Sigmoid colon (tissue), 4 donors: Measurements from ENCODE around the gene SOX10.

Experiments used
- EP300 ChIP-seq, 4 donors: sonication (generic); formaldehyde crosslinking; IDR thresholded peaks; one replicate each; pipeline ENCODE4 v1.6.1; 2017; ENCODE audit warnings: antibody characterized with exemption in 4 of 4
- POLR2AphosphoS5 ChIP-seq, 4 donors: sonication (generic); formaldehyde crosslinking; IDR thresholded peaks; one replicate each; pipeline ENCODE4 v1.6.1; 2017; ENCODE audit warnings: antibody characterized with exemption in 4 of 4
- TF ChIP-seq, protein P1 (sequence below), 4 experiments: fragments of 450-650 bp in 3 of 4; fragments of 200-600 bp in 1 of 4; IDR thresholded peaks; one replicate each; pipeline ENCODE4 v1.5.1; 2016 to 2019; ENCODE audit warnings: antibody characterized with exemption in 4 of 4, mild to moderate bottlenecking in 3 of 4, moderate library complexity in 2 of 4

GRCh38 chr22:37979782-37980181 lies 4.6 kb downstream of the SOX10 start:
- peak in 1 of 4 donors; percentile 34 for TF ChIP-seq POLR2AphosphoS5 (IDR thresholded peaks at IDR 0.05)
- TF ChIP-seq, protein P1, sequence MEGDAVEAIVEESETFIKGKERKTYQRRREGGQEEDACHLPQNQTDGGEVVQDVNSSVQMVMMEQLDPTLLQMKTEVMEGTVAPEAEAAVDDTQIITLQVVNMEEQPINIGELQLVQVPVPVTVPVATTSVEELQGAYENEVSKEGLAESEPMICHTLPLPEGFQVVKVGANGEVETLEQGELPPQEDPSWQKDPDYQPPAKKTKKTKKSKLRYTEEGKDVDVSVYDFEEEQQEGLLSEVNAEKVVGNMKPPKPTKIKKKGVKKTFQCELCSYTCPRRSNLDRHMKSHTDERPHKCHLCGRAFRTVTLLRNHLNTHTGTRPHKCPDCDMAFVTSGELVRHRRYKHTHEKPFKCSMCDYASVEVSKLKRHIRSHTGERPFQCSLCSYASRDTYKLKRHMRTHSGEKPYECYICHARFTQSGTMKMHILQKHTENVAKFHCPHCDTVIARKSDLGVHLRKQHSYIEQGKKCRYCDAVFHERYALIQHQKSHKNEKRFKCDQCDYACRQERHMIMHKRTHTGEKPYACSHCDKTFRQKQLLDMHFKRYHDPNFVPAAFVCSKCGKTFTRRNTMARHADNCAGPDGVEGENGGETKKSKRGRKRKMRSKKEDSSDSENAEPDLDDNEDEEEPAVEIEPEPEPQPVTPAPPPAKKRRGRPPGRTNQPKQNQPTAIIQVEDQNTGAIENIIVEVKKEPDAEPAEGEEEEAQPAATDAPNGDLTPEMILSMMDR (IDR thresholded peaks at IDR 0.05): no peak
- TF ChIP-seq EP300 (IDR thresholded peaks at IDR 0.05): no peak
